ENCODE measurements around the gene NBPF1. TPM values are rescaled to one million over a fixed set of nuclear protein-coding genes. Genes with fewer than 3 reads are reported as not detected.
"Not testable (repeated sequence)": the region's sequence is repeated elsewhere in the genome, so short reads cannot be mapped to it uniquely, and the experiment has no call there.

NBPF1 gene
- total and polyA plus RNA-seq, 9 of the 15 experiments (the other 6 are each of a cell fraction or from before 2014, with no cell fraction given): 5.2 to 42.6 (median 24.1) TPM

DNA sequence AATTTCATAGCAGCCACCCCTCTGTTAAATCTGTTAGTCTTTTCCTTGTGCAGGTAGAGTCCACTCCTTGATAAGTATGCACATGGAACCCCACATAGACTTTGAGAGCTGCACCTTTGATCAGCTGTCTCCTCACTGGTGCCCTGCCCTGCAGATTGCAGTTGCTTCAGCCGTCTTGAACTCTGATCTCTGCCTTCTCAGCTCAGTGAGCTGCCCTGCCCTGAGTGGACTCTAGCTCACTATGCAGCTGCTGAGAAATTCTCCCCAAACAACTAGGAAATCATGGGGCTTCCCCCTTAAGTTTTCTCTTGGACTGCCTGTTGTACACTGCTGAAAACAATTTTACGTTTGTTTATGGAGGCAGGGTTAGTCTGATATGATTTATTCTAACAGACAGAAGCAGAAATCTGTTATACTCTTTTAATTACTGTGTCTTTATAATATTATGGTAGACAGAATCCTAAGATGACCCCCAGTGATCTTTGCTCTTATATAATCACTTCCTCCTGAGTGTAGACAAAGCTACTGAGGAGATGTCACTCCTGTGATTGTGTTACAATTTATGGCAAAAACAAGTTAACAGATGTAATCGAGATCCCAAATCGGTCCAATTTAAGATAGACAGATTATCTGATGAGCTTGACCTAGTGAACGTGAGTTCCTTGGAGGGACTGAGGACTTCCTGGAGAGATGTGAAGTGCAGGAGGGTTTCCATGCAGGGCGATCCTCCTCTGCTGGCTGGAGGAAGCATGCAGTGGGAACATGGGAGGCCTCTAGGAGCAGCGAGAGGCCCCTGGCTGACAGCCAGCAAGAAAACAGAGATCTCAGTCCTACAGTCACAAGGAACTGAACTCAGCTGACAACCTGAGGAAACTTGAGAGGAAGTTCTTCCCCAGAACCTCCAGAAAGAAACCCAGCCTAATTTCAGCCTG is 12.2 kb downstream of the NBPF1 start:
- H3K27me3 ChIP-seq (ENCODE audit: control insufficient read depth in 2 of 2, insufficient read depth in 2 of 2, low read length in 2 of 2); CTCF ChIA-PET (ENCODE audit: low intra/inter-chr PET ratio); H3K9me1 ChIP-seq (ENCODE audit: control insufficient read depth, insufficient read depth, low read length); H3K4me2 ChIP-seq (ENCODE audit: insufficient read depth, low read length); BruUV-seq (replicated peaks); FAIRE-seq; H3K79me2 ChIP-seq (ENCODE audit: control insufficient read depth, insufficient read depth, low read length); H3K27ac ChIP-seq (ENCODE audit: extremely low read depth, low read depth, low read length); DNase-seq (ENCODE audit: extremely low read depth in 1 of 4, low spot score in 3 of 4); intact Hi-C loops (cut with micrococcal nuclease); H4K20me1 ChIP-seq (replicated peaks; ENCODE audit: control insufficient read depth, insufficient read depth, low read length); H3K36me3 ChIP-seq (ENCODE audit: control insufficient read depth, insufficient read depth, low read length); H3K4me3 ChIP-seq; H2AFZ ChIP-seq (ENCODE audit: low read depth, low read length); H3K9ac ChIP-seq (ENCODE audit: insufficient read depth in 1 of 2, low read depth in 2 of 2, low read length in 2 of 2); H3K9me3 ChIP-seq (replicated peaks; ENCODE audit: control insufficient read depth, insufficient read depth, low read depth, low read length); H3K4me1 ChIP-seq (replicated peaks in 1 of 2; ENCODE audit: control insufficient read depth in 2 of 2, insufficient read depth in 2 of 2, low read length in 2 of 2): not testable (repeated sequence)
- peak; percentile 23 for TF ChIP-seq MEIS2 (IDR thresholded peaks at IDR 0.05; ENCODE audit: partially characterized antibody)
- TF ChIP-seq, protein P1, sequence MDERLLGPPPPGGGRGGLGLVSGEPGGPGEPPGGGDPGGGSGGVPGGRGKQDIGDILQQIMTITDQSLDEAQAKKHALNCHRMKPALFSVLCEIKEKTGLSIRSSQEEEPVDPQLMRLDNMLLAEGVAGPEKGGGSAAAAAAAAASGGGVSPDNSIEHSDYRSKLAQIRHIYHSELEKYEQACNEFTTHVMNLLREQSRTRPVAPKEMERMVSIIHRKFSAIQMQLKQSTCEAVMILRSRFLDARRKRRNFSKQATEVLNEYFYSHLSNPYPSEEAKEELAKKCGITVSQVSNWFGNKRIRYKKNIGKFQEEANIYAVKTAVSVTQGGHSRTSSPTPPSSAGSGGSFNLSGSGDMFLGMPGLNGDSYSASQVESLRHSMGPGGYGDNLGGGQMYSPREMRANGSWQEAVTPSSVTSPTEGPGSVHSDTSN (CRISPR knock-in tag; IDR thresholded peaks at IDR 0.05; ENCODE audit: low read depth): not testable (repeated sequence)
- TF ChIP-seq, protein P1 (tag; conservative IDR thresholded peaks at IDR 0.05; ENCODE audit: low read depth): peak; percentile 51; the same call in 1 of the 2 replicates
- TF ChIP-seq SMAD4 (CRISPR knock-in tag; conservative IDR thresholded peaks at IDR 0.05): 0 out of 2 replicates have a peak, but pooled peaks have one; percentile 30
- in situ Hi-C loops (cut with MboI): loop anchor here (25.0 kb wide), 2 partner anchors 89 to 311 kb away; partner anchors contain the start of genes CROCC and RNU1-1
- WGBS (ENCODE audit: insufficient coverage, low coverage, missing lambda C conversion rate): 19% methylated on average over 3 of the region's 7 CpGs
- peak; percentile 80 for ATAC-seq
- POLR2A ChIA-PET: interaction anchor here (0.7 to 4.7 kb wide), 7 partner anchors 8 to 520 kb away, joined by 3 to 23 read pairs (median 6); partner anchors contain the start of gene NBPF1

- POLR2A ChIA-PET: interaction anchor here (4.7 kb wide), 1 partner anchor 17 kb away, joined by 23 read pairs; no protein-coding TSS in a partner anchor
- H3K27me3 ChIP-seq (ENCODE audit: control insufficient read depth in 2 of 2, insufficient read depth in 2 of 2, low read length in 2 of 2); H3K27ac ChIP-seq (ENCODE audit: extremely low read depth, low read depth, low read length); H2AFZ ChIP-seq (ENCODE audit: low read depth, low read length); H4K20me1 ChIP-seq (replicated peaks; ENCODE audit: control insufficient read depth, insufficient read depth, low read length); BruUV-seq (replicated peaks); FAIRE-seq; H3K79me2 ChIP-seq (ENCODE audit: control insufficient read depth, insufficient read depth, low read length); H3K9me1 ChIP-seq (ENCODE audit: control insufficient read depth, insufficient read depth, low read length); DNase-seq (ENCODE audit: extremely low read depth in 1 of 4, low spot score in 3 of 4); H3K4me3 ChIP-seq; intact Hi-C loops (cut with micrococcal nuclease); H3K36me3 ChIP-seq (ENCODE audit: control insufficient read depth, insufficient read depth, low read length); H3K9me3 ChIP-seq (replicated peaks; ENCODE audit: control insufficient read depth, insufficient read depth, low read depth, low read length); H3K9ac ChIP-seq (ENCODE audit: insufficient read depth in 1 of 2, low read depth in 2 of 2, low read length in 2 of 2); H3K4me2 ChIP-seq (ENCODE audit: insufficient read depth, low read length); ATAC-seq; CTCF ChIA-PET (ENCODE audit: low intra/inter-chr PET ratio); H3K4me1 ChIP-seq (replicated peaks in 1 of 2; ENCODE audit: control insufficient read depth in 2 of 2, insufficient read depth in 2 of 2, low read length in 2 of 2): not testable (repeated sequence)
- in situ Hi-C loops (cut with MboI): loop anchor here (25.0 kb wide), 1 partner anchor 438 kb away; no protein-coding TSS in a partner anchor
- 72% methylated on average over 3 of the region's 3 CpGs for WGBS (ENCODE audit: insufficient coverage, low coverage, missing lambda C conversion rate)
Observed at GRCh38 chr1:16599326-16599725, 14.0 kb downstream of the NBPF1 start.
